GM12891 (cell line): ENCODE results near the gene CLN5.

Experiments used
- POLR2A ChIP-seq: IDR thresholded peaks from 2 replicates; pipeline ENCODE4 v1.6.1; 2011; ENCODE audit warnings: low read depth, low read length, control low read depth
- POLR2AphosphoS5 ChIP-seq: IDR thresholded peaks from 2 replicates; pipeline ENCODE4 v1.6.1; 2011; ENCODE audit warnings: low read depth, low read length, control low read depth
- SPI1 ChIP-seq: IDR thresholded peaks from 2 replicates; pipeline ENCODE4 v1.6.1; 2011; ENCODE audit warnings: low read depth, low read length, control low read depth
- TAF1 ChIP-seq: IDR thresholded peaks from 2 replicates; pipeline ENCODE4 v1.6.1; 2011; ENCODE audit warnings: low read depth, low read length, control low read depth

- TF ChIP-seq TAF1 (no peak), POLR2AphosphoS5 (no peak), POLR2A (no peak), SPI1 (no peak)
These were observed 8.6 kb downstream of the CLN5 start for GRCh38 chr13:77000475-77000874.
